Activated effector memory CD4-positive, alpha-beta T cell treated with Interleukin-2 at 50 U/mL for 16 hours (primary cell): ENCODE measurements around the gene PTGR3.

Experiments
- DNase-seq: peaks from one replicate; pipeline ENCODE4 v3.0.0-alpha.2; 2020

PTGR3 gene

GRCh38 chr18:75214332-75214690 is 5.4 kb upstream of the PTGR3 start:
- no peak for DNase-seq

GRCh38 chr18:75213611-75214331 is 4.8 kb upstream of the PTGR3 start:
- DNase-seq: no peak

- no peak for DNase-seq
Observed at GRCh38 chr18:75212751-75213090, 3.8 kb upstream of the PTGR3 start.

- no peak for DNase-seq
Observed at GRCh38 chr18:75211953-75212750, 3.2 kb upstream of the PTGR3 start.

GRCh38 chr18:75211626-75211952 is 2.6 kb upstream of the PTGR3 start:
- no peak for DNase-seq

GRCh38 chr18:75211002-75211621 is 2.2 kb upstream of the PTGR3 start:
- DNase-seq: peak; percentile 15

GRCh38 chr18:75210274-75211001 is 1.5 kb upstream of the PTGR3 start, which contains the start of gene TSHZ1:
TSS of gene TSHZ1 (plus strand) at chr18:75210797. CDS start at chr18:75211877, 1,080 bp downstream.
- DNase-seq: peak; percentile 24

- no peak for DNase-seq
Observed at GRCh38 chr18:75209951-75210258, 966 bp upstream of the PTGR3 start.

GRCh38 chr18:75208836-75209128 is 157 bp downstream of the PTGR3 start:
- no peak for DNase-seq

- peak; percentile 16 for DNase-seq
Observed at GRCh38 chr18:75208155-75208835, 644 bp downstream of the PTGR3 start.

GRCh38 chr18:75207310-75208154 is 1.4 kb downstream of the PTGR3 start:
- peak; percentile 27 for DNase-seq

GRCh38 chr18:75206452-75207309 is 2.3 kb downstream of the PTGR3 start:
- DNase-seq: no peak

- DNase-seq: no peak
Observed at GRCh38 chr18:75205514-75206132, 3.3 kb downstream of the PTGR3 start.

GRCh38 chr18:75204732-75205513 is 4.0 kb downstream of the PTGR3 start:
- no peak for DNase-seq

GRCh38 chr18:75204269-75204731 is 4.6 kb downstream of the PTGR3 start:
- DNase-seq: no peak

GRCh38 chr18:75203416-75204268 is 5.3 kb downstream of the PTGR3 start:
- no peak for DNase-seq

GRCh38 chr18:75202696-75203365 is 6.1 kb downstream of the PTGR3 start:
- DNase-seq: no peak
